Esophagus muscularis mucosa (tissue), 4 donors: ENCODE measurements around the gene ARHGAP40.

Source experiments
- EP300 ChIP-seq: sonication (generic); formaldehyde crosslinking; IDR thresholded peaks from one replicate; pipeline ENCODE4 v1.6.1; 2017; ENCODE audit warnings: antibody characterized with exemption
- POLR2A ChIP-seq: fragments of 450-650 bp; IDR thresholded peaks from one replicate; pipeline ENCODE4 v1.6.1; 2017; ENCODE audit warnings: antibody characterized with exemption, moderate library complexity, mild to moderate bottlenecking, low read depth
- POLR2AphosphoS5 ChIP-seq, 2 donors: sonication (generic); formaldehyde crosslinking; IDR thresholded peaks; one replicate each; pipeline ENCODE4 v1.6.1; 2017; ENCODE audit warnings: antibody characterized with exemption in 2 of 2
- TF ChIP-seq, protein P1 (sequence below), 3 experiments: fragments of 200-600 bp in 2 of 3; fragments of 450-650 bp in 1 of 3; sonication (generic) in 2 of 3; IDR thresholded peaks; one replicate each; pipeline ENCODE4 v1.5.1; 2017 to 2019; ENCODE audit warnings: antibody characterized with exemption in 3 of 3, mild to moderate bottlenecking in 2 of 3, moderate library complexity in 1 of 3

DNA sequence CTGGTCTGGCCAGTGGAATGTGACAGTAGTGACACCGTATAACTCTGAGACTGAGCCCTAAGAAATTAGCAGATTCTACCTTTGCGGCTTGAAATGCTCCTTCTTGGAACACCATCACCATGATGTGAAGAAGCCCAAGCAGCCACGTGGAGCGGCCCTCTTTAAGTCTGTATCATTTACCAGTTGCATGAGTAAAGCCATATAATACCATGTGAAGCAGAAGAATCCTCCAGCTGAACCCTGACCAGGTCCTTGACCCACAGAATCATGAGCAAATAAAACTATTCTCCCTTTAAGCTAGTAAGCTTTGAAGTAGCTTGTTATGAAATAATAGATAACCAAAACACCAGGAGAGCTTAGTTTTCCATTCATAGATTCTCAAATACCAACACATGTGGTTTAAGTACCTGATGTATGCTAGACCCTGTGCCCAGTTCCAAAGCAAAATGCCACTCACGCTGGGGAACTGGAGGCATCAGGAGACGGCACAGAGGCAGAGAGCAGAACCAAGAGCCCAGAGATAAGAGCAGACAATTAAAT is 65.9 kb downstream of the ARHGAP40 start:
- TF ChIP-seq POLR2AphosphoS5 (IDR thresholded peaks at IDR 0.05): no peak
- TF ChIP-seq, protein P1, sequence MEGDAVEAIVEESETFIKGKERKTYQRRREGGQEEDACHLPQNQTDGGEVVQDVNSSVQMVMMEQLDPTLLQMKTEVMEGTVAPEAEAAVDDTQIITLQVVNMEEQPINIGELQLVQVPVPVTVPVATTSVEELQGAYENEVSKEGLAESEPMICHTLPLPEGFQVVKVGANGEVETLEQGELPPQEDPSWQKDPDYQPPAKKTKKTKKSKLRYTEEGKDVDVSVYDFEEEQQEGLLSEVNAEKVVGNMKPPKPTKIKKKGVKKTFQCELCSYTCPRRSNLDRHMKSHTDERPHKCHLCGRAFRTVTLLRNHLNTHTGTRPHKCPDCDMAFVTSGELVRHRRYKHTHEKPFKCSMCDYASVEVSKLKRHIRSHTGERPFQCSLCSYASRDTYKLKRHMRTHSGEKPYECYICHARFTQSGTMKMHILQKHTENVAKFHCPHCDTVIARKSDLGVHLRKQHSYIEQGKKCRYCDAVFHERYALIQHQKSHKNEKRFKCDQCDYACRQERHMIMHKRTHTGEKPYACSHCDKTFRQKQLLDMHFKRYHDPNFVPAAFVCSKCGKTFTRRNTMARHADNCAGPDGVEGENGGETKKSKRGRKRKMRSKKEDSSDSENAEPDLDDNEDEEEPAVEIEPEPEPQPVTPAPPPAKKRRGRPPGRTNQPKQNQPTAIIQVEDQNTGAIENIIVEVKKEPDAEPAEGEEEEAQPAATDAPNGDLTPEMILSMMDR (IDR thresholded peaks at IDR 0.05): no peak
- TF ChIP-seq POLR2A: no peak
- no peak for TF ChIP-seq EP300
